ENCODE results near the gene CKLF.

- TF ChIP-seq, protein P1, sequence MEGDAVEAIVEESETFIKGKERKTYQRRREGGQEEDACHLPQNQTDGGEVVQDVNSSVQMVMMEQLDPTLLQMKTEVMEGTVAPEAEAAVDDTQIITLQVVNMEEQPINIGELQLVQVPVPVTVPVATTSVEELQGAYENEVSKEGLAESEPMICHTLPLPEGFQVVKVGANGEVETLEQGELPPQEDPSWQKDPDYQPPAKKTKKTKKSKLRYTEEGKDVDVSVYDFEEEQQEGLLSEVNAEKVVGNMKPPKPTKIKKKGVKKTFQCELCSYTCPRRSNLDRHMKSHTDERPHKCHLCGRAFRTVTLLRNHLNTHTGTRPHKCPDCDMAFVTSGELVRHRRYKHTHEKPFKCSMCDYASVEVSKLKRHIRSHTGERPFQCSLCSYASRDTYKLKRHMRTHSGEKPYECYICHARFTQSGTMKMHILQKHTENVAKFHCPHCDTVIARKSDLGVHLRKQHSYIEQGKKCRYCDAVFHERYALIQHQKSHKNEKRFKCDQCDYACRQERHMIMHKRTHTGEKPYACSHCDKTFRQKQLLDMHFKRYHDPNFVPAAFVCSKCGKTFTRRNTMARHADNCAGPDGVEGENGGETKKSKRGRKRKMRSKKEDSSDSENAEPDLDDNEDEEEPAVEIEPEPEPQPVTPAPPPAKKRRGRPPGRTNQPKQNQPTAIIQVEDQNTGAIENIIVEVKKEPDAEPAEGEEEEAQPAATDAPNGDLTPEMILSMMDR (IDR thresholded peaks at IDR 0.05; ENCODE audit: insufficient read depth, low read length, poor library complexity, severe bottlenecking): no peak
- no peak for TF ChIP-seq EZH2phosphoT487 (conservative IDR thresholded peaks at IDR 0.05; ENCODE audit: low read length)
These were observed 41.4 kb upstream of the CKLF start for GRCh38 chr16:66510711-66511601.
